ENCODE results near the gene MBP. TPM values are rescaled to one million over a fixed set of nuclear protein-coding genes. Genes with fewer than 3 reads are reported as not detected.
A peak's percentile ranks its signal among the peaks of the same experiment; 100 is the strongest.

MBP gene
- total and polyA plus RNA-seq, 2 of the 13 experiments (the other 11 are each of a cell fraction or from before 2014, with no cell fraction given), result 5.0 to 8.5 TPM

GRCh38 chr18:77131652-77132368, 773 bp downstream of the MBP start (continued):
- TF ChIP-seq ZNF343 (CRISPR knock-in tag; IDR thresholded peaks at IDR 0.05) (peak; percentile 73), PRPF4 (IDR thresholded peaks at IDR 0.05; ENCODE audit: low read depth, low read length, poor library complexity, severe bottlenecking) (no peak), ARNT2 (CRISPR knock-in tag; IDR thresholded peaks at IDR 0.05; ENCODE audit: low read depth) (no peak), ZNF761 (CRISPR knock-in tag; conservative IDR thresholded peaks at IDR 0.05) (no peak), U2AF1 (optimal IDR thresholded peaks at IDR 0.05; ENCODE audit: low read depth, low read length) (no peak), ZNF10 (CRISPR knock-in tag; IDR thresholded peaks at IDR 0.05; ENCODE audit: borderline replicate concordance, low read depth) (no peak), NAIF1 (CRISPR knock-in tag; IDR thresholded peaks at IDR 0.05; ENCODE audit: borderline replicate concordance) (no peak), FOXK1 (CRISPR knock-in tag; IDR thresholded peaks at IDR 0.05; ENCODE audit: borderline replicate concordance, low read depth) (no peak), MBNL3 (CRISPR knock-in tag; conservative IDR thresholded peaks at IDR 0.05) (no peak), TARDBP (CRISPR knock-in tag; IDR thresholded peaks at IDR 0.05) (0 out of 2 replicates have a peak, but pooled peaks have one; percentile 18), DPF2 (CRISPR knock-in tag; IDR thresholded peaks at IDR 0.05; ENCODE audit: borderline replicate concordance, low read depth) (no peak), BCLAF1 (IDR thresholded peaks at IDR 0.05) (no peak), SRY (CRISPR knock-in tag; IDR thresholded peaks at IDR 0.05) (peak; percentile 50; the same call in 1 of the 2 replicates), HIC2 (CRISPR knock-in tag; IDR thresholded peaks at IDR 0.05; ENCODE audit: low read depth) (no peak), ZBTB37 (CRISPR knock-in tag; IDR thresholded peaks at IDR 0.05) (no peak), IKZF4 (CRISPR knock-in tag; IDR thresholded peaks at IDR 0.05; ENCODE audit: borderline replicate concordance, low read depth, not compliant biosample characterization) (no peak), ZNF20 (CRISPR knock-in tag; IDR thresholded peaks at IDR 0.05) (no peak)
- TF ChIP-seq, protein P1, sequence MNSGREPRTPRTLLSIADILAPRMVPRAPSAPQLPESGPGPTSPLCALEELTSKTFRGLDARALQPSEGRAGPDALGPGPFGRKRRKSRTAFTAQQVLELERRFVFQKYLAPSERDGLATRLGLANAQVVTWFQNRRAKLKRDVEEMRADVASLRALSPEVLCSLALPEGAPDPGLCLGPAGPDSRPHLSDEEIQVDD (CRISPR knock-in tag; IDR thresholded peaks at IDR 0.05; ENCODE audit: borderline replicate concordance), result no peak
- TF ChIP-seq, protein P2, sequence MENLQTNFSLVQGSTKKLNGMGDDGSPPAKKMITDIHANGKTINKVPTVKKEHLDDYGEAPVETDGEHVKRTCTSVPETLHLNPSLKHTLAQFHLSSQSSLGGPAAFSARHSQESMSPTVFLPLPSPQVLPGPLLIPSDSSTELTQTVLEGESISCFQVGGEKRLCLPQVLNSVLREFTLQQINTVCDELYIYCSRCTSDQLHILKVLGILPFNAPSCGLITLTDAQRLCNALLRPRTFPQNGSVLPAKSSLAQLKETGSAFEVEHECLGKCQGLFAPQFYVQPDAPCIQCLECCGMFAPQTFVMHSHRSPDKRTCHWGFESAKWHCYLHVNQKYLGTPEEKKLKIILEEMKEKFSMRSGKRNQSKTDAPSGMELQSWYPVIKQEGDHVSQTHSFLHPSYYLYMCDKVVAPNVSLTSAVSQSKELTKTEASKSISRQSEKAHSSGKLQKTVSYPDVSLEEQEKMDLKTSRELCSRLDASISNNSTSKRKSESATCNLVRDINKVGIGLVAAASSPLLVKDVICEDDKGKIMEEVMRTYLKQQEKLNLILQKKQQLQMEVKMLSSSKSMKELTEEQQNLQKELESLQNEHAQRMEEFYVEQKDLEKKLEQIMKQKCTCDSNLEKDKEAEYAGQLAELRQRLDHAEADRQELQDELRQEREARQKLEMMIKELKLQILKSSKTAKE (CRISPR knock-in tag; IDR thresholded peaks at IDR 0.05; ENCODE audit: borderline replicate concordance), result no peak

Measured in HepG2 (cell line).